Activated CD8-positive, alpha-beta memory T cell treated with anti-CD3 and anti-CD28 coated beads, Interleukin-2, amount 50 U/mL, for 24 hours (primary cell): ENCODE data around the gene KRT36.

Source experiments
- DNase-seq: peaks from one replicate; pipeline ENCODE4 v3.0.0-alpha.2; 2020; ENCODE audit errors: extremely low read depth

The KRT36 gene

DNA sequence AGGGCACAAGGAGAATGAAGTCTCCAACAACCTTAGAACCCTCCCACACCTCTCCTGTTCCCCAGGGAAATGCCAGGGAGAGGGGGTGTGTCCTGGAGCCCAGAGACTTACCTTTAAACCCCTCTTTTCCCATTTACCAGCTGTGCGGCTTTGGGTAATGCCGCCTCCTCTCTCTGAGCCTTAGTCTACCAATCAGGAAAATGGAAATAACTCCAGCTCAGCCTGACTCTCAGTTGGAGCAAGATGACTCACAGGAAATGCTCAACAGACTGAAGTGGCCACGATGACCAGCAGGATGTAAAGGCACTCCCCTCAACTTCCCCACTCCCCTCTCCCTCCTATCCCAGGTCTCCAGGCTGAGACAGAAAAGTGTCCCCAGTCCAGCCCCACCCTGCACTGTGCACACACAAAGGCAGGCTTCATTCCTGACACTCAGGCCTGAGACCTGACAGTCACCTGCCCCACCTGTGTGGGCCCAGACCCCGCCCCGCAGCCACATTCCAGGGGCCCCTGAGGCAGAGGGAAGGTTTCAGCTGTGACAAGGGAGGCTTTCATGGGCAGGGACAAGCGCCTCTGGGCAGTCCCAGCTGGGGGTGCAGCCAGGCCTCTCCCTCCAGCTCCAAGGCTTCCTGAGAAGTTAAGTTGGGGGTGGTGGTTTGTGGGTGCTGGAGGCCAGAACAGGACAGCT, 32.0 kb upstream of the KRT36 start:
- no peak for DNase-seq

DNA sequence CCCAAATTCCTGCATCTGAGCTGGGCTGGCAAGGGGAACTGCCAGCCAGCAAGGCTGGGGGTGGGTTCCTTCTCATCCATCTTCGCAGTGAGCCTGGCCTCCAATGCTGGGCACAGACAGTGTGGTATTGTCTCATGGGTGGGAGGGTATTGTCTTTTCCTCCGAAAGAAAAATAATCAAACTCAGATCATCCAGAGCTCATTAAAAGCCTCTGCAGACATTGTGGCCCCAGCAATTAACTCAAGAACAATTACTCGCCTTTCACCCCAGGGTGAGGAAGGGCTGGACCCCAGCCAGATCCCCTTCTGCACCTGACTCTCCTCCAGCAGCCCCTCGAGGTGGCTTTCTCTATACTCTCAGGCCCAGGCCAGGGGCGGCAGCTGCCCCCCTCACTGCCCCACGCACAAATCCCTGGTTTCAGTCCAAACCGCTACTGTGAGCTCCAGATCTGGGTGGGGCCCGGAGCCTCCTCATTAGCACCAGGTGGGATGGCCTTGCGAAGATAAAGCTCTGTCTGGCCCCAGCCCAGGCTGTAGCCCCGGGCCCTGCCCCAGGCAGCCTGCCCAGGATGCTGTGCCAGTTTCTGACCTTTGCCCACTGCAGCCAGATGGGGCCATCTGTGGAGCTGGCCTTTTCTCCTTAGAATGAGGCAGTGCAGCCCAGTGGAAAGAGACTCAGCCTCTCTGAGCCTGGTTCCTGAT, 31.3 kb upstream of the KRT36 start:
- DNase-seq, result no peak

DNA sequence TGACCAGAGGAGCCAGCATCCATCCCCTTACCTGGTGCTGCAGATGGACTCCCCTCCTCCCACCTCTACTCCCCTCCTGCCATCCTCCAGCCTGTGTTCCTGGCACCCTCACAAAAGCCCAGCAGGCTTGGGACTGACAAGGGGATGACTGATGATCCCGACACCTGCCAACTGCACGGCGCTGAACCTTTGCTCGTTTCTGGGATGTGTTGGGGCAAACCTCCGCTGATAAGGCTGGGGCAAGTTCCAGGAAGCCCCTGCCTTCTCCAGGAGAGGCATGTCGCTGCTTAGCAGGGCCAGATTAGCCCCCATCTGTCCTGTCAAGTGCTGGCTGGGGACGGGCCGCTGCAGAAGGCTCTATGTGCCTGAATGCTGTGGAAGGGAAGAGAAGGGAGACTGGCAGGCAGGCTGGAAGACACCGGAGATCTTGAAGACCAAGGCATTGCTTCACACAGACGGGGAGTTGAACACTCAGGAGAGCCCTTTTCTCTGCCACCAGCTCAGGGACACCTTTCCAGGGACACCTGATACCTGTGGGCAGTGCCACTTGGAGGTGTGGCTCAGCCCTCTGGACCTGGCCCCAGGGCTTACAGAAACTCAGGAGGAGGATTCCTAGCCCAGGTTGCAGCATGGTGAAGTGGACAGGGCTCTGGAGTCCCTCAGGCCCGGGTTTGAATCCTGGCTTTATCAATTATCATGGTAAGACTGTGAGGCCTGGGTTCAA, 30.0 kb upstream of the KRT36 start:
- no peak for DNase-seq

DNA sequence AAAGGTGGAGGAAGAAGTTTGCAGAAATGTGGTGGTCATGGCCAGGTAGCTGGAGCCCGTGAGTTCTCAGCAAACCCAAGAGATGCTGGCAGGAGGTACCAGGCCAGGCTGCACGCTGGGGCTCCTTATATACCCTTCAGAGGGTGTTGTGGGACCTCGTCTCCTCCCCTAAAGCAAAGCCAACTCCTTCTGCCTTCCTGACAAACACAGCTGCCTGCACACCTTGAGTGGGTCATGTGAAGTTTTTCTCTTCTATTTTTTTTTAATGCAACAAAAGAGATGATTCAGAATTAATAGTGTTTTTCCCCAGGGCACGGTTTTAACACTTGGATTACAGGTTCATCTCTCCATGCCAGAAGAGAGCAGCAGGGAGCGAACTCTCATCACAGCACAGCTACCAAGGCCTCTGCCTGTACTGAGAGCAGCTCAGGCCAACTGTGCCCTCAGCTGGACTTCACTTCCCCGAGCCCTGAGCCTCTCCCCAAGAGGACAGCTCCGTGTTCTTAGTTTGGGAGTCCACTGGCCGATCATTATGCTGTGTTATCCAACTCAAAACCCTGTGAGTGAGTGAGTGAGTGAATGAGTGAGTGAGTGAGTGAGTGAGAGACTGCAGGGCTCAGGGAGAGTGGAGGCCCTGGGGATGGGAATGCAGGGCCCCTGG, 29.2 kb upstream of the KRT36 start, which contains the start of gene KRT15:
Gene KRT15 (minus strand): TSS at position 102 of the 661 bp plus-strand sequence. CDS start 63 bp downstream, at position 39.
- DNase-seq, result no peak

DNA sequence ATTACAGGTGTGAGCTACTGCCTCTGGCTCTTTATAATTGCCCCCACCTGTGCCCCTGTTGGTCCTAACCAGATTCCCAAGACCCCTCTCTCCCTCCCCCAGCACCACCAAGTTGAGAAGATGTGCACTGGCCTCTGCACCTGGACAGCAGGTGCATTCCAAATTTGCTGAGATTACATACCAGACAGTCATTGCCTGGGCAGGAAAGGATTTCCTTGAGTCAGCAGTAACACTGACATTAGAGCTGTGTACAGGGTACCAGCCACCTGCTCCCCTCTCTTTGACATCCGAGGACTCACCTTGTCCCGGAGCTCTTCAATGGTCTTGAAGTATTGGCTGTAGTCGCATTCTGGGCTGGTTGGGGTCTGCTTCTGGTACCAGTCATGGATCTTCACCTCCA, 28.3 kb upstream of the KRT36 start:
- no peak for DNase-seq

DNA sequence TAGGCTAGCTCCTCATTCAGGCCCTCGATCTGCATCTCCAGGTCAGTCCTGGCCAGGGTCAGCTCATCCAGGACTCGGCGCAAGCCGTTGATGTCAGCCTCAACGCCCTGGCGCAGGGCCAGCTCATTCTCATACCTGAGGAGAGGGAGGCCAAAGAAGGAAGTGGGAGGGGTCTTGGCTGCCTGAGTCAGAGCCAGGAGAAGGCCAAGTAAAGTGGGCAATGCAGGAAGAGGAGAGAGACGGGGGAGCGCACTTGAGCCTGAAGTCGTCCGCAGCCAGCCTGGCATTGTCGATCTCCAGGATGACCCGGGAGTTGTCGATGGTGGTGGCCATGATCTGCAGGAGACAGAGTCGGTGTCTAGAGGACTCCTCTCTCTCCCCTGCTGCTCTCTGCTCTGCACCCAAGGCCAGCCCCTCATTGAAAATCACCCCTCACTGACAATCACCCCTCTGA, 27.1 kb upstream of the KRT36 start:
- DNase-seq, result no peak

DNA sequence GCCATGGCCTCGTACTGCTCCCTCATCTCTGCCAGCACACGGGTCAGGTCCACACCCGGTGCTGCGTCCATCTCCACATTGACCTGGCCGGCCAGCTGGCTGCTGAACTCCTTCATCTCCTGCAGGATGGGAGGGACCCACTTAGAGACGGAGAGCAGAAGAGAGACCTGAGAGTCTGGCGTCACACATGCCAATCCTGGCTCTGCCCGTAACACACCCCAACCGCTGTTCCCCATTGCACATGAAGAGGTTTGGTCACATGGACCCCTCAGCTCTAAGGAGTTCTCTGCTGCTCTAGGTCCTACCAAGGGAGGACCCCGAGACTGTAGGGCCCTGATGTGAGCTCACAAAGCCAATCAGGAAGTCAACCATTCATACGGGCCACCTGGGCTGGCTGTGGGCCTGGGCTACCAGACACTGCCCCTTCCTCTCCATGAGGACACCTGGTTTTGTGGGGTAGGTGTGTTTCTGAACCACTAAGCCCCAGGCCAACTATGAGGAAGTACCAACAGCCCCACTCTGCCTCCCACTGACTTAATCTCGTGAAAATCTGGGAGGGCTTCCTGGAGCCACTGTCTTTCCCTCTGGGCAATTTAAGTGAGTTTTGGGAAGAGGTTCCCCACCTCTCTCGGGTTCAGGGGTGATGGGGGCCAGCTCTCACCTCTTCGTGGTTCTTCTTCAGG, 26.6 kb upstream of the KRT36 start:
- no peak for DNase-seq

DNA sequence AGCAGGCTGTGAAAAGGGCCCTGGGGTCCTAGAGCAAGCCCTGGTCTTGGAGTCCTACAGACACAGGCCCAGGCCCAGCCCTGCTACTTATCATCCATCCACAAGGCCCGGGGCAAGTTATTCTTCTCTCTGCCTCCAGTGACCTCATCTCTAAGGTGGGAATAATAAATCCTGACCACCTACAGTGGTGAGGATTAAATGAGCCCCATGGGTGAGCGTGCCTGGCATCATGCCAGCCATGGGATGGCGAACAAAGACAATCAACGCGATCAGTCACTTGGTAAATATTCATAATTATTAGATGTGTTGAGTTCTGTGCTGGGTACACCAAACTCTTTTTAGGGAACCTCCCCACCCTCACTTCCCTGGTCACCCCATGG, 23.4 kb upstream of the KRT36 start:
- no peak for DNase-seq

DNA sequence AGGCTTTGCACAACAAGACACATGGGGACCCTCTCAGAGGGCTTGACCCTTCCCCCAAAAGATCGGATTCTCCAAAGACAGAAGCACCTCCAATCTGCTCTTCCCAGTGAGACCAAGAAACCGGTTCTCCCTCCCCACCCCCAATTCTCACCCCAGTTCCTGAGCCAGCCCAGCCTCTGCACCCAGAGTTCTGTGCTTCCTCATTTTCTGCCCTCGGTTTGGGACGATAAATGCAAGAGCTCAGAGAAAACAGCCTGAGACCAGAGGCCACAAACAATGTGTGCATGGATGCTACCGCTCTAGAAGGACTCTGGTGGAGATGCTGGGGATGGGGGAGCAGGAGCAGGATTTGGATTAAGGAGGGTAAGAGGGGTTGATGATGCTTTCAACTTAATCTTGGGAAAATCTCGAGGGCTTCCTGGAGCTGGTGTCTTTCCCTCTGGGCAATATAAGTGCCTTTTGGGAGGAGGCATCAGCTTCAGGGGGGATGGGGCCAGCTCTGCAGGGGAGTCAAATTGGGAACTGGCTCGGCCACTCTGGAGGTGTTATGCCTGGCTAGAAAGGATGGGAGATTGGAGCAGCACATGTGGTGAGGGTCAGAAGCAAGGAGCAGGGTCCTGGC, 22.9 kb upstream of the KRT36 start:
- DNase-seq, result no peak

DNA sequence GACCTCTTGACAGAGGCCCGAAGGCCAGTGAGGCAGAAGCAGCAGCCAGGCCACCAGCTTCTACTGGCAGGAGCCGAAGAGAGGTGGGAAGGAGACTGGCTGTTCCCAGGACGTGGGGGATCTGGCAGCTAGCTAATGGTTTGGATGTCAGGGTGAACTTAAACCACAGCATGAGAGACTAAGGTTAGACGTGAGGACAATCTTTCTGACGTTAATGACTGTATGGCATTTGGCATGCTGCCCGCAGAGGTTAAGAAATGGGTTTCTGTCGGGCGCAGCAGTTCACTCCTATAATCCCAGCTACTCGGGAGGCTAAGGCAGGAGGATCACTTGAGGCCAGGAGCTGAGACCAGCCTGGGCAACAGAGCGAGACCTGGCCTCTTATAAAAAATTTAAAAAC, 22.0 kb upstream of the KRT36 start:
- DNase-seq, result no peak

DNA sequence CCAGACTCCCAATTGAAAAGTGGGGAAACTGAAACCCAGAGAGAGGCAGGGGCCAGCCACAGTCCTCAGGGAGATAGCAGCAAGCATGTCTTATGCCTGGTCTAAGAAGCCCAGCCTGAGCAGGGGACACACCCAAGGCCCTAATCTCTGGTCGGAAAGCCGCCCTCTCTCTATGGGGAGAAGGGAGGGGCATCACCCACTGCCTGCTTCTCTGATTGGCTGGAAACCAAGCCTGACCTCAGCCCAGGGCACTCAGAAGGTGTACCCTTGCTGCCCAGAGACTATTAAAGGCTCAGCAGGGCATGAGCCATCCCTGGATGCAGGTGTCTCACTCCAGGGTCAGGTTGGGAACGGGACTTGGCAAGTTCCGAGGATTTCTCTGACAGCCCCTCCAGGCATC, 21.4 kb upstream of the KRT36 start:
- no peak for DNase-seq

DNA sequence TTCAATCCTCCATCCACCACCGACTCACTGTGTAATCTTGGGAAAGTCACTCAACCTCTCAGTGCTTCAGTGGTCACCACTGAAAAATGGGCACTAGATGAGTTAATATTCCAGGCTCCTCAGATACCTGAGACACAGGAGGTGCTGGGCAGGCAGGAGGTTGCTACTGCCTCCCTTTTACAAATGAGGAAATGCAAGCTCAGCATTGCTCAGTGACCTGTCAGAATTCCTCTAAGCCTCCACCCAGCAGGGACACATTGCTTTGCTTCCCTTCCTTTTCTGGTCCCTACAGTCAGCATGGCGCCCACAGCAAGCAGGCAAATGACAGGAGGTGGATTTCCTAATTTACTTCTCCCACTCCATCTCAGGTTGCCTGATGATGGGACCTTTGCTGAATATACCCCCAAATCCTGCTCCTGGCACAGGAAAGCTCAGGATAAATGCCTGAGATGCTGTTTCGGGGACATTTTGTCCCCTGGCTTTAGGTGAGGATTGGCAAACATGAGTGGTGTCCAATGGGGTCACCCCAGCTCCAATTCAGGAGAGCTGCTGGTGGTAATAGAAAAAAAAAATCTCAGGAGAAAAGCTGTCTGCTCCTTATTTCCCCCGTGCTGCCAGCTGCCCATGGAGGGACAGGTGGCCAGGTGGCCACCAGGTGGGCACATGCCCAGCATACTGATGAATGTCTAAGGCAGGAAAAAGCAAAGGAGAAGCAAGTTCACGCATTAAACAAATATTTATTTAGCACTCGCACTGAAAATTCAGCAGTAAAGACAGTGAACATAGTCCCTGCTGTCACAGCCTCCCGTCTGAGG, 20.7 kb upstream of the KRT36 start:
- no peak for DNase-seq

DNA sequence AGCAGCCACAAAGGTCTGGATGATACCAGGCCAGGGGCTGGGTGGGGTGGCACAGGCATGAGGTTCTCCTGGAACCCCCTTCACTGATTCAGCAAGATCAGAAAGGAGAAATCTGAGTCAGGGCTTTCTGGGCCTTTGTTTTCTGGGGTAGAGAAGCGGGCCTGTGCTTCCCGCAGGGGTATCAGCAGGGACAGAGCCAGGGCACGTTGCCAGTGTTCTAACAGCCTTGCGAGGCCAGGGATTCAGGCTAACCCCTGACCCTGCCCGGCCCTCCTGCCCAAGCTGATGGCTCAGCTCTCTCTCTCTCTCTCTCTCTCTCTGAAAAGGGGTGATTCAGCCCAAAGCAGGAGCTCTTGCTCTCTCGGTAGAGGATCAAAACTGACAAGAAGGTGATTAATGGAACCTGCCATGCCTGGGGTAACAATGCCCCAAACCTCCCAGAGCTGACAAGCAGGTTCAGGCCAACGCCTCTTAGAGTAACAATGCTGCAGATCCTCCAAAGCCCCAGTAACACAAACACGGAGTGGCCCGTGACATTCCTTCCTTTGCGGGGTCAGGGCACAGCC, 17.7 kb upstream of the KRT36 start:
- no peak for DNase-seq

DNA sequence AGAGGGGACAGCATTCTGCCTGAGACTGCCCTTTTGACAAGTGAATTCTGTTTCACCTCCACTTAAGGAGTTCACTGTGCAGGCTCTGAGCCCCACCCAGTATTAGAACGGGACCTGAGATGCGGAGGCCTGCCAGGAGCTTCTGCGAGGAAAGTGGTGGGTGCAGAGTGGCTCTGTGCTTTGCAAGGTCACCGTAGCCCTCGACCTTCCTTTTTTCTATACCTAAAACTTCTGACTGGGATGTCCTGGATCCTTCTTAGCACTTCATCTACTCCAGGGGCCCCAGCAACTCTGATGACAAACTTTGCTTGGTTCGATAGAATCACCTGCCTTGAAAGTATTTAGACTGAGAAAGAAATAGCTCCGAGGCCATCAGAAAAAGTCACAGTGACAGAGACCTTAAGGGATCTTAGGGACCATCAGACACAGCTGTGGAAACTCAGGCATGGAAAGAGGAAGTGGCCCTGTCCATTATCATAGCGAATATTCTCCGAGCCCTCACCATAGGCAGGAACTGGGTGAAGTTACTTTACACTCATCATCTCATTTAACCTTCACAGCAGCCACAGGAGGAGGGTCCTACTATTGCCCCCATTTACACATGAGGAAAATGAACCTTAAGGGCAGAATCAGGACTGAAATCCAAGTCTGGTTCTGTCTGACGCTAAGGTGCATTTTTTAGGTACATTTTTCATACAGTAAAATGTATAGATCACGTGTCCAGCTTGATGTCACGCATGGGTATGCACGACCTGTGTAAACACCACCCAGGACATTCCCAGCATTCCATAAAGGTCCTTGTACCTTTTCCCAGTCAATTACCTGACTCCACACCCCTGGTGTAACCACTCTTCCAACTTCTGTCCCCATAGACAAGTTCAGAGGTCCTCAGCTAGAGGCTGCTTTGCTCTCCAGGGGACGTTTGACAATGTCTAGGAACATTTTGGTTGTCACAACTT, 16.4 kb upstream of the KRT36 start:
- no peak for DNase-seq

DNA sequence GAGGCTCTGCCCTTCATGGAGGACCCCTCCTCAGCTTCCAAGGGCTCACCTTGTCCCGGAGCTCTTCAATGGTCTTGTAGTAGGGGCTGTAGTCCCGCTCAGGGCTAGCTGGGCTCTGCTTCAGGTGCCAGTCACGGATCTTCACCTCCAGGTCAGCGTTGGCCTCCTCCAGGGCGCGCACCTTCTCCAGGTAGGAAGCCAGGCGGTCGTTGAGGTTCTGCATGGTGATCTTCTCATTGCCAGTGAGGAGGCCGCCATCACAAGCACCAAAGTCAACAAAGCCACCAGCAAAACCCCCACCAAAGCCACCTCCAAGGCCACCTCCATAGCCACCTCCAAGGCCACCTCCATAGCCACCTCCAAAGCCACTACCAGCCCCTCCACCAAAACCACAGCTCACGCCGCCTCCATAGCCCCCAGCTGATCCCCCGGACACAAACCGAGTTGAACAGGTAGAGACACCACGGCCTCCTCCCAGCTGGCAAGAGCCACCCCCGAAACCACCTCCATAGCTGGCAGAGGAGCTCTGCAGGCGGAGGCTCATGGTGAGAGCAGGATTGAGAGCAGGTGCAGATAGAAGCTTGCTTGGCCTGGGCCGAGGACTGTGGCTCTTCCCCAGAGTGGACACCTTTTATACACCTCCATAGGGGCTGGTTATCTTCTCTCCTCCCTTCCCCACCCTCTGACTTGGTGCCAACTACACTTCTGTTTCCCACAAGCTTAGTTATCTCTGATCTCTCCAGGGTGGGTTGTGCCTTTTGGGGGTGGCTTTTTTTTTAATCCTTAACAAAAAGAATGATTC, 15.5 kb upstream of the KRT36 start, which contains the start of gene KRT13:
Gene KRT13 (minus strand): TSS at position 606 of the 802 bp plus-strand sequence. CDS start 62 bp downstream, at position 544.
- DNase-seq, result no peak

DNA sequence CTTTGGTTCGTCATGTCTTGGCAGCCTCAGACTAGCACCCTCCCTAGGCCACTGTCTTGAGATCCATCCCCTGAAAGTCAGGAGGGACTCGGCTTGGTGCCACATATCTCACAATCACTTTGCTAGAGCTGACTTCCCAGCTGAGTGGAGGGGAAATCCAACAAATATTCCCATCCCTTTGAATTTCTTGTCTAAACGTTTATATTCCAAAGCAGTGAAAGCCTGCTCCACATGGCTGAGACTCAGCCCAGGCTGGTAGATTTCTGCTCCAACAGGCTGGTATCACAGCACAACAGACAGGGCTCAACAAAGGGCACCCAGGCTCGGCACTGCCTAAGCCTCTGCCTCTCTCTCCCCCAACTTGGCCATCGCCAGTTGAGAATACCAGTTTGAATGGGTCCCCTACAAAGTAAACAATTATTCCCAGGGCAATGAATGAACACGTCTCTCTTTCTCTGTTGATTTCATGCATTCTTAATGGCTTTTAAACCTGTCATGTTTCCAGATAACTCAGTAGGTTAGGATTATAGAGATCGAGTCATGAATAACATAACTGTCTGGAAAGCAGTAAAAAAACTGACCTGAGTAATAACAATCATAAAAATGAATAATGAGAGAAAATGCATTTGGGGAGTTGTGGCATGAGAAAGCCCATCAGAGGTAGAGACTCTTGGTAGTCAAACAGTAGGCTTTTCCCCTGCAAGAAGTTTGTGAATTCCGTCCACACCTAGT, 14.7 kb upstream of the KRT36 start:
- no peak for DNase-seq

DNA sequence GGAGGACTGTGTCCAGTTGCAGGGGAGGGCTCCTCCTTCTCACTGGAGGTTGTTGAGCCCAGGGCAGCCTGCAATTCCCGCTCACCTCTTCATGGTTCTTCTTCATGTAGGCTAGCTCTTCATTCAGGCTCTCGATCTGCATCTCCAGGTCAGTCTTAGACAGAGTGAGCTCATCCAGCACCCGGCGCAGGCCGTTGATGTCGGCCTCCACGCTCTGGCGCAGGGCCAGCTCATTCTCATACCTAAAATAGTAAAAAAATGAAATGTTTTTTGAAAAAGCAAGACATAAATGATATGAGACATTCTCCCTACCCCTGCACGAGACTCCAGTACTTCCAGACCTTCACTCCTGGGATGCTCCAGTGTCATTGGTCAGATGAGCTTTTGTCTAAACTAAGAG, 13.5 kb upstream of the KRT36 start:
- DNase-seq, result no peak
